Astrocyte (in vitro differentiated cells and primary cell): Measurements from ENCODE around the gene MYO9A. TPM values are rescaled to one million over a fixed set of nuclear protein-coding genes. Genes with fewer than 3 reads are reported as not detected.

Experiments used
- DNase-seq: peaks from one replicate; pipeline ENCODE4 v3.0.0-alpha.2; 2010; ENCODE audit warnings: low read depth
- FAIRE-seq: peaks from 2 replicates; lab custom pipeline; 2011; peaks lifted over from hg19 to GRCh38; lab: Jason Lieb, UNC
- H2AFZ ChIP-seq: 2 replicates; pipeline ENCODE4 v1.6.0; 2012; ENCODE audit warnings: low read depth, low read length, inconsistent platforms
- H3K27ac ChIP-seq: 2 replicates; pipeline ENCODE4 v1.5.1; 2011; ENCODE audit warnings: low read depth, low read length, inconsistent platforms
- H3K27me3 ChIP-seq: 2 replicates; pipeline ENCODE4 v1.6.0; 2011; ENCODE audit warnings: low read length, inconsistent platforms; ENCODE audit not compliant: insufficient read depth
- H3K36me3 ChIP-seq: 2 replicates; pipeline ENCODE4 v1.5.1; 2011; ENCODE audit warnings: low read length, inconsistent platforms; ENCODE audit not compliant: insufficient read depth
- H3K4me1 ChIP-seq: 2 replicates; pipeline ENCODE4 v1.5.1; 2011; ENCODE audit warnings: low read length, inconsistent platforms; ENCODE audit not compliant: insufficient read depth
- H3K4me2 ChIP-seq: 2 replicates; pipeline ENCODE4 v1.6.0; 2012; ENCODE audit warnings: low read length, inconsistent platforms
- H3K4me3 ChIP-seq: 2 replicates; pipeline ENCODE4 v1.5.1; 2011; ENCODE audit warnings: low read depth, mild to moderate bottlenecking, low read length, inconsistent platforms; ENCODE audit not compliant: insufficient read depth
- H3K79me2 ChIP-seq: 2 replicates; pipeline ENCODE4 v1.6.0; 2012; ENCODE audit warnings: mild to moderate bottlenecking, low read length, inconsistent platforms; ENCODE audit not compliant: insufficient read depth
- H3K9ac ChIP-seq: 2 replicates; pipeline ENCODE4 v1.6.0; 2012; ENCODE audit warnings: mild to moderate bottlenecking, low read length, inconsistent platforms
- H3K9me3 ChIP-seq: 2 replicates; pipeline ENCODE4 v1.5.1; 2012; ENCODE audit warnings: low read depth, mild to moderate bottlenecking, low read length, inconsistent platforms; ENCODE audit not compliant: insufficient read depth
- H4K20me1 ChIP-seq: 2 replicates; pipeline ENCODE4 v1.6.0; 2012; ENCODE audit warnings: low read length, inconsistent platforms; ENCODE audit not compliant: insufficient read depth
- H3K27ac Mint-ChIP-seq: one replicate; pipeline ENCODE4 v1.8.0; 2021; ENCODE audit warnings: mild to moderate bottlenecking, mixed read lengths; ENCODE audit not compliant: unreplicated experiment
- H3K27me3 Mint-ChIP-seq: one replicate; pipeline ENCODE4 v1.8.0; 2021; ENCODE audit warnings: low read depth, mixed read lengths; ENCODE audit not compliant: unreplicated experiment
- H3K36me3 Mint-ChIP-seq: one replicate; pipeline ENCODE4 v1.8.0; 2021; ENCODE audit warnings: low read depth, mixed read lengths; ENCODE audit not compliant: unreplicated experiment
- H3K4me1 Mint-ChIP-seq: one replicate; pipeline ENCODE4 v1.8.0; 2021; ENCODE audit warnings: low read depth, mixed read lengths; ENCODE audit not compliant: unreplicated experiment
- H3K4me3 Mint-ChIP-seq: one replicate; pipeline ENCODE4 v1.8.0; 2021; ENCODE audit warnings: mild to moderate bottlenecking, moderate library complexity, mixed read lengths; ENCODE audit not compliant: unreplicated experiment
- H3K9me3 Mint-ChIP-seq: one replicate; pipeline ENCODE4 v1.8.0; 2021; ENCODE audit warnings: mild to moderate bottlenecking, mixed read lengths; ENCODE audit not compliant: unreplicated experiment
- CTCF ChIP-seq: IDR thresholded peaks from 2 replicates; pipeline ENCODE4 v1.5.1; 2011; ENCODE audit warnings: low read depth, mild to moderate bottlenecking, inconsistent platforms, low read length, moderate library complexity; ENCODE audit not compliant: insufficient read depth
- EZH2 ChIP-seq: IDR thresholded peaks from 2 replicates; pipeline ENCODE4 v1.6.1; 2012; ENCODE audit warnings: mild to moderate bottlenecking, low read length, inconsistent platforms; ENCODE audit not compliant: insufficient read depth
- total RNA-seq: library from RNA; stranded (reverse); gene quantifications from 2 replicates; pipeline ENCODE4 v1.2.1, GENCODE V29; 2021

Gene MYO9A
- total RNA-seq, 1 donor from 2014 or later: 26.4 TPM

- FAIRE-seq: no peak
- Histone ChIP-seq H3K9ac (no peak overlapping the region), H3K27me3 (no peaks in the 10 kb centered on the region)
Observed at GRCh38 chr15:71789616-71790015, 328.3 kb downstream of the MYO9A start.

GRCh38 chr15:71788646-71789579 is 329.0 kb downstream of the MYO9A start:
- Histone ChIP-seq H3K36me3 (no peaks in the 10 kb centered on the region), H3K4me3 (no peak overlapping the region), H2AFZ (no peak overlapping the region), H3K4me2 (no peak overlapping the region), H3K79me2 (no peaks in the 10 kb centered on the region), H3K9me3 (no peaks in the 10 kb centered on the region), H3K27me3 (no peaks in the 10 kb centered on the region), H3K27ac (no peak overlapping the region), H3K4me1 (peaks cover 26% of the 10 kb centered on the region), H3K9ac (no peak overlapping the region), H4K20me1 (no peaks in the 10 kb centered on the region)
- H3K36me3 Mint-ChIP-seq: no peaks in the 10 kb centered on the region
- FAIRE-seq (no peak), DNase-seq (no peak)
- H3K4me1 Mint-ChIP-seq: peaks cover 21% of the 10 kb centered on the region
- peaks cover 3% of the 10 kb centered on the region for H3K9me3 Mint-ChIP-seq
- H3K27me3 Mint-ChIP-seq: peaks cover 3% of the 10 kb centered on the region
- no peak overlapping the region for H3K27ac Mint-ChIP-seq
- TF ChIP-seq EZH2 (no peak), CTCF (no peak)
- no peak overlapping the region for H3K4me3 Mint-ChIP-seq

More at GRCh38 chr15:71789616-71790015, 328.3 kb downstream of the MYO9A start:
- H3K36me3 Mint-ChIP-seq: no peaks in the 10 kb centered on the region
- TF ChIP-seq EZH2 (no peak), CTCF (no peak)
- no peak for DNase-seq
- no peak overlapping the region for H3K27ac ChIP-seq
- no peak overlapping the region for H2AFZ ChIP-seq
- no peaks in the 10 kb centered on the region for H3K36me3 ChIP-seq
- no peaks in the 10 kb centered on the region for H3K9me3 ChIP-seq
- peaks cover 3% of the 10 kb centered on the region for H3K9me3 Mint-ChIP-seq
- no peak overlapping the region for H3K27ac Mint-ChIP-seq
- peaks cover 21% of the 10 kb centered on the region for H3K4me1 Mint-ChIP-seq
- H3K79me2 ChIP-seq: no peaks in the 10 kb centered on the region
- no peak overlapping the region for H3K4me3 Mint-ChIP-seq
- no peak overlapping the region for H3K4me3 ChIP-seq
- peaks cover 3% of the 10 kb centered on the region for H3K27me3 Mint-ChIP-seq
- no peaks in the 10 kb centered on the region for H4K20me1 ChIP-seq
- peaks cover 26% of the 10 kb centered on the region for H3K4me1 ChIP-seq
- no peak overlapping the region for H3K4me2 ChIP-seq

DNA sequence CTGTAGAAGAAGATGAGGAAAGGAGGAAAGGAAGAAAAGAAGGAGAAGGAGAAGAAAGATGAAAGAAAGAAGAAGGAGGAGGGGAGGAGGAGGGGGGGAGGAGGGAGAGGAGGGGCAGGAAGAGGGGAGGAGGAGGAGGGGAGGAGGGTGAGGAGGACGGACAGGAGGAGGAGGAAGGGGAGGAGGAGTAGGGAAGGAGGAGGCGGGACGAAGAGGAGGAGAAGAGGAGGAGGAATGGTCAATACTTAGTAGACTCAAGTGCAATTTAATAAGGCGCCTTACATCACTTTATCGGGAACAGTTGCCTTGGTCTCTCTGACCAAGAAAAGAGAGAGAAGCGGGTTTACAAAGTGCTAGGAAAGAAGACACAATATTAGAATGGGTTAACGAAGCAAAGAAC is 331.3 kb downstream of the MYO9A start:
- Histone ChIP-seq H4K20me1 (no peaks in the 10 kb centered on the region), H3K9me3 (no peaks in the 10 kb centered on the region), H3K4me1 (peaks cover 18% of the 10 kb centered on the region), H3K27me3 (no peaks in the 10 kb centered on the region), H3K9ac (no peak overlapping the region), H3K36me3 (no peaks in the 10 kb centered on the region), H3K79me2 (no peaks in the 10 kb centered on the region), H2AFZ (no peak overlapping the region), H3K27ac (no peak overlapping the region), H3K4me2 (no peak overlapping the region), H3K4me3 (no peak overlapping the region)
- peaks cover 13% of the 10 kb centered on the region for H3K4me1 Mint-ChIP-seq
- H3K27ac Mint-ChIP-seq: no peak overlapping the region
- H3K36me3 Mint-ChIP-seq: no peaks in the 10 kb centered on the region
- H3K4me3 Mint-ChIP-seq: no peak overlapping the region
- peaks cover 3% of the 10 kb centered on the region for H3K9me3 Mint-ChIP-seq
- H3K27me3 Mint-ChIP-seq: peaks cover 3% of the 10 kb centered on the region
- DNase-seq (no peak), FAIRE-seq (no peak)
- TF ChIP-seq CTCF (no peak), EZH2 (no peak)
